ENCODE results near the gene GARIN3. TPM values are rescaled to one million over a fixed set of nuclear protein-coding genes. Genes with fewer than 3 reads are reported as not detected.

GARIN3 gene
- polyA plus RNA-seq, 1 experiment: not detected

GRCh38 chr5:157175071-157175612 lies 9.1 kb upstream of the GARIN3 start:
- CTCF ChIA-PET: interaction anchor here (1.6 kb wide), 1 partner anchor 26 kb away, joined by 6 read pairs; no protein-coding TSS in a partner anchor
- Histone ChIP-seq H3K27me3 (ENCODE audit: control insufficient read depth, insufficient read depth, low read length) (no peaks in the 10 kb centered on the region), H3K27ac (ENCODE audit: low read depth, low read length) (no peak overlapping the region), H3K4me3 (ENCODE audit: low read depth, low read length) (no peak overlapping the region), H3K9me3 (ENCODE audit: control insufficient read depth, insufficient read depth, low read length) (no peaks in the 10 kb centered on the region)
- TF ChIP-seq CTCF (IDR thresholded peaks at IDR 0.05; ENCODE audit: low read depth, low read length): no peak
- POLR2A ChIA-PET: no interaction called here
- no peak for DNase-seq (ENCODE audit: low read depth, low spot score)

GRCh38 chr5:157172403-157172802 lies 6.3 kb upstream of the GARIN3 start:
- H3K27me3 ChIP-seq (ENCODE audit: control insufficient read depth, insufficient read depth, low read length): no peaks in the 10 kb centered on the region
- DNase-seq (ENCODE audit: low read depth, low spot score): no peak
- TF ChIP-seq CTCF (IDR thresholded peaks at IDR 0.05; ENCODE audit: low read depth, low read length): no peak
- H3K9me3 ChIP-seq (ENCODE audit: control insufficient read depth, insufficient read depth, low read length): no peaks in the 10 kb centered on the region
- ChIA-PET CTCF (no interaction called here), POLR2A (no interaction called here)
- no peak overlapping the region for H3K27ac ChIP-seq (ENCODE audit: low read depth, low read length)
- H3K4me3 ChIP-seq (ENCODE audit: low read depth, low read length): no peak overlapping the region

GRCh38 chr5:157168286-157168685 lies 2.2 kb upstream of the GARIN3 start:
- POLR2A ChIA-PET: no interaction called here
- no peak for TF ChIP-seq CTCF (IDR thresholded peaks at IDR 0.05; ENCODE audit: low read depth, low read length)
- CTCF ChIA-PET: interaction anchor here (0.5 kb wide), 1 partner anchor 108 kb away, joined by 3 read pairs; no protein-coding TSS in a partner anchor
- Histone ChIP-seq H3K4me3 (ENCODE audit: low read depth, low read length) (no peak overlapping the region), H3K27ac (ENCODE audit: low read depth, low read length) (no peak overlapping the region), H3K9me3 (ENCODE audit: control insufficient read depth, insufficient read depth, low read length) (no peaks in the 10 kb centered on the region), H3K27me3 (ENCODE audit: control insufficient read depth, insufficient read depth, low read length) (peaks cover 2% of the 10 kb centered on the region)
- no peak for DNase-seq (ENCODE audit: low read depth, low spot score)

GRCh38 chr5:157167214-157167621 lies 1.2 kb upstream of the GARIN3 start:
- CTCF ChIA-PET: interaction anchor here (1.0 to 1.3 kb wide), 2 partner anchors 19 to 87 kb away, joined by 3 to 8 read pairs; no protein-coding TSS in a partner anchor
- TF ChIP-seq CTCF (IDR thresholded peaks at IDR 0.05; ENCODE audit: low read depth, low read length): no peak
- Histone ChIP-seq H3K4me3 (ENCODE audit: low read depth, low read length) (no peak overlapping the region), H3K9me3 (ENCODE audit: control insufficient read depth, insufficient read depth, low read length) (no peaks in the 10 kb centered on the region), H3K27ac (ENCODE audit: low read depth, low read length) (no peak overlapping the region), H3K27me3 (ENCODE audit: control insufficient read depth, insufficient read depth, low read length) (peaks cover 2% of the 10 kb centered on the region)
- no peak for DNase-seq (ENCODE audit: low read depth, low spot score)
- POLR2A ChIA-PET: no interaction called here

GRCh38 chr5:157165668-157166067 lies 396 bp downstream of the GARIN3 start:
- no peak for TF ChIP-seq CTCF (IDR thresholded peaks at IDR 0.05; ENCODE audit: low read depth, low read length)
- Histone ChIP-seq H3K9me3 (ENCODE audit: control insufficient read depth, insufficient read depth, low read length) (no peaks in the 10 kb centered on the region), H3K27me3 (ENCODE audit: control insufficient read depth, insufficient read depth, low read length) (peaks cover 2% of the 10 kb centered on the region), H3K4me3 (ENCODE audit: low read depth, low read length) (no peak overlapping the region), H3K27ac (ENCODE audit: low read depth, low read length) (no peak overlapping the region)
- ChIA-PET POLR2A (no interaction called here), CTCF (no interaction called here)
- no peak for DNase-seq (ENCODE audit: low read depth, low spot score)

Measured in AG04450 (cell line).